HEK293 (cell line): ENCODE measurements around the gene TRIM47.

Experiments used
- GFI1B ChIP-seq: fragments of 450-650 bp; formaldehyde crosslinking; IDR thresholded peaks from 2 replicates; pipeline ENCODE4 v1.5.1; 2016; ENCODE audit warnings: missing biosample characterization, missing genetic modification characterization
- HIC1 ChIP-seq: fragments of 450-650 bp; formaldehyde crosslinking; IDR thresholded peaks from 2 replicates; pipeline ENCODE4 v1.5.1; 2016; ENCODE audit warnings: missing biosample characterization, missing genetic modification characterization
- KLF17 ChIP-seq: fragments of 450-650 bp; formaldehyde crosslinking; IDR thresholded peaks from 2 replicates; pipeline ENCODE4 v1.5.1; 2016; ENCODE audit warnings: missing biosample characterization, missing genetic modification characterization
- KLF8 ChIP-seq: fragments of 450-650 bp; formaldehyde crosslinking; IDR thresholded peaks from 2 replicates; pipeline ENCODE4 v1.5.1; 2016; ENCODE audit warnings: missing biosample characterization, missing genetic modification characterization
- PRDM10 ChIP-seq: fragments of 450-650 bp; formaldehyde crosslinking; IDR thresholded peaks from 2 replicates; pipeline ENCODE4 v1.5.1; 2016; ENCODE audit warnings: missing biosample characterization, missing genetic modification characterization
- PRDM2 ChIP-seq: fragments of 450-650 bp; formaldehyde crosslinking; IDR thresholded peaks from 2 replicates; pipeline ENCODE4 v1.5.1; 2016; ENCODE audit warnings: missing biosample characterization, missing genetic modification characterization, borderline replicate concordance
- ZBTB10 ChIP-seq: fragments of 450-650 bp; formaldehyde crosslinking; IDR thresholded peaks from 2 replicates; pipeline ENCODE4 v1.5.1; 2016; ENCODE audit warnings: missing biosample characterization, missing genetic modification characterization
- ZEB2 ChIP-seq: fragments of 450-650 bp; formaldehyde crosslinking; IDR thresholded peaks from 2 replicates; pipeline ENCODE4 v1.5.1; 2016; ENCODE audit warnings: missing biosample characterization, missing genetic modification characterization
- ZNF16 ChIP-seq: fragments of 450-650 bp; formaldehyde crosslinking; IDR thresholded peaks from 2 replicates; pipeline ENCODE4 v1.5.1; 2016; ENCODE audit warnings: low read depth, missing biosample characterization, missing genetic modification characterization
- ZNF362 ChIP-seq: fragments of 450-650 bp; formaldehyde crosslinking; IDR thresholded peaks from 2 replicates; pipeline ENCODE4 v1.5.1; 2016; ENCODE audit warnings: missing biosample characterization, missing genetic modification characterization
- ZNF416 ChIP-seq: fragments of 450-650 bp; formaldehyde crosslinking; IDR thresholded peaks from 2 replicates; pipeline ENCODE4 v1.5.1; 2016; ENCODE audit warnings: missing biosample characterization, missing genetic modification characterization
- ZNF423 ChIP-seq: fragments of 450-650 bp; formaldehyde crosslinking; IDR thresholded peaks from 2 replicates; pipeline ENCODE4 v1.5.1; 2016; ENCODE audit warnings: missing biosample characterization, missing genetic modification characterization
- ZNF518A ChIP-seq: fragments of 450-650 bp; formaldehyde crosslinking; conservative IDR thresholded peaks from 2 replicates; pipeline ENCODE4 v1.5.1; 2016; ENCODE audit warnings: low read depth, missing biosample characterization, missing genetic modification characterization
- ZNF629 ChIP-seq: fragments of 450-650 bp; formaldehyde crosslinking; IDR thresholded peaks from 2 replicates; pipeline ENCODE4 v1.5.1; 2017; ENCODE audit warnings: missing biosample characterization, missing genetic modification characterization
- ZNF670 ChIP-seq: fragments of 450-650 bp; formaldehyde crosslinking; IDR thresholded peaks from 2 replicates; pipeline ENCODE4 v1.5.1; 2016; ENCODE audit warnings: missing biosample characterization, missing genetic modification characterization, low read depth

TRIM47 gene

GRCh38 chr17:75904749-75905521 is 26.6 kb upstream of the TRIM47 start, which contains the start of gene MRPL38 (continued):
- peak; percentile 82 for TF ChIP-seq ZNF629 (tag by site-specific recombination)
- peak; percentile 94 for TF ChIP-seq ZBTB10 (tag by site-specific recombination)
- TF ChIP-seq HIC1 (tag by site-specific recombination), result peak; percentile 77; the same call in 1 of the 2 replicates
- peak; percentile 100 for TF ChIP-seq ZNF423 (tag by site-specific recombination)
- peak; percentile 69 for TF ChIP-seq PRDM10 (tag by site-specific recombination)
- TF ChIP-seq ZNF16 (tag by site-specific recombination), result 0 out of 2 replicates have a peak, but pooled peaks have one; percentile 14
- no peak for TF ChIP-seq PRDM2
- TF ChIP-seq KLF8, result peak; percentile 91
- TF ChIP-seq KLF17, result peak; percentile 96
- TF ChIP-seq ZNF416 (tag by site-specific recombination), result no peak
- TF ChIP-seq ZNF670 (tag by site-specific recombination), result no peak
- peak; percentile 46 for TF ChIP-seq ZNF518A (tag by site-specific recombination)
- TF ChIP-seq ZNF362 (tag by site-specific recombination), result no peak
- peak; percentile 100 for TF ChIP-seq ZEB2
- peak; percentile 75 for TF ChIP-seq GFI1B (tag by site-specific recombination)
